Peyer's patch (tissue), 4 donors: Measurements from ENCODE around the gene UBAC1. TPM values are rescaled to one million over a fixed set of nuclear protein-coding genes. Genes with fewer than 3 reads are reported as not detected.
"Not testable (repeated sequence)": the region's sequence is repeated elsewhere in the genome, so short reads cannot be mapped to it uniquely, and the experiment has no call there.

Experiments
- DNase-seq, 3 donors: peaks; one replicate each; pipeline ENCODE4 v3.0.0-alpha.2; 2017 to 2019
- H3K27ac ChIP-seq, 4 donors: fragments of 200-600 bp; sonication (generic); one replicate each; pipeline ENCODE4 v1.5.1; 2016 to 2019
- H3K27me3 ChIP-seq, 2 donors: fragments of 200-600 bp; sonication (generic); one replicate each; pipeline ENCODE4 v1.5.1; 2019
- H3K36me3 ChIP-seq, 3 donors: fragments of 200-600 bp; sonication (generic); one replicate each; pipeline ENCODE4 v1.5.1; 2016 to 2019
- H3K4me1 ChIP-seq, 4 donors: fragments of 200-600 bp; sonication (generic); one replicate each; pipeline ENCODE4 v1.5.1; 2016 to 2019
- H3K4me3 ChIP-seq, 4 donors: fragments of 200-600 bp; sonication (generic); 1 replicate in 3 of 4; 2 replicates in 1 of 4; pipeline ENCODE4 v1.5.1; 2016 to 2019; ENCODE audit warnings: mild to moderate bottlenecking in 1 of 4
- H3K9me3 ChIP-seq, 4 donors: fragments of 200-600 bp; sonication (generic); one replicate each; pipeline ENCODE4 v1.5.1; 2016 to 2019; ENCODE audit warnings: mild to moderate bottlenecking in 1 of 4
- POLR2A ChIP-seq, 2 donors: fragments of 450-650 bp; IDR thresholded peaks; one replicate each; pipeline ENCODE4 v1.5.1; 2017; ENCODE audit warnings: antibody characterized with exemption in 2 of 2, mild to moderate bottlenecking in 2 of 2, moderate library complexity in 2 of 2
- total RNA-seq, 4 donors: library from RNA; depleted of rRNA; stranded (reverse); fragments of >200 nt; gene quantifications; one replicate each; pipeline ENCODE4 v1.1.0, GENCODE V29; 2016
- TF ChIP-seq, protein P1 (sequence below), 6 experiments: fragments of 450-650 bp in 4 of 6; fragments of 200-600 bp in 2 of 6; sonication (generic) in 1 of 6; IDR thresholded peaks; one replicate each; pipeline ENCODE4 v1.5.1; 2017 to 2019; ENCODE audit warnings: antibody characterized with exemption in 6 of 6, mild to moderate bottlenecking in 3 of 6, moderate library complexity in 1 of 6

The UBAC1 gene
- total RNA-seq, 4 donors from 2014 or later, result 23.1 to 64.3 (median 43.9) TPM

DNA sequence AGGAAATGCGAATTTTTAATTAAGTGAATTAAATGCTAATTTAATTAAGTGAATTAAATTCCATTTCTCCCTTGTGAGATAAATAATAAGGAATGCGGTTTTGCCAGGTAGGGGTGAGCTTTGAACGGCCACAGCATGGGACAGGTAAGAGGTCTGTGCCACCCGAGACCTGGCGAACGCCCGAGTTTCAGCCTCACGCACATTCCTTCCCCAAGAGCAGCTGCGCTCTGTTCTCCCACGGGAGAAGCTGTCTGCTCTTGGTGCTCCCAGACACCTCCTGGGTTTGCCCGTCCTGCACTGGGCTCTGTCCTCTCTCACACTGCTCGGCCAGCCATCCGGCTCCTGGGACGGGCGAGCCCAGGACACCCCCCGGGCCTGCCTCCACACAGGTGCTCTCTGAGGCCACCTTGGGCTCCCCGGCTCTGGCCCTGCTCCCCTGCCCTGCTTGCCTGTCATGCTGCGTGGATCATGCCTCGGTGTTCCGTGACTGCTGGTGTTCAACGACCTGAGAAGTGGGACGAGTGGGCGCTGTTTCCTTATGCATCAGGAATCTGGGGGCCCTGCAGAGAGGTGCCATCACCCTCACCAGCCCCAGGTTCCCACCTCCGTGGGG is 40.1 kb downstream of the UBAC1 start:
- no peaks in the 10 kb centered on the region for H3K4me1 ChIP-seq

DNA sequence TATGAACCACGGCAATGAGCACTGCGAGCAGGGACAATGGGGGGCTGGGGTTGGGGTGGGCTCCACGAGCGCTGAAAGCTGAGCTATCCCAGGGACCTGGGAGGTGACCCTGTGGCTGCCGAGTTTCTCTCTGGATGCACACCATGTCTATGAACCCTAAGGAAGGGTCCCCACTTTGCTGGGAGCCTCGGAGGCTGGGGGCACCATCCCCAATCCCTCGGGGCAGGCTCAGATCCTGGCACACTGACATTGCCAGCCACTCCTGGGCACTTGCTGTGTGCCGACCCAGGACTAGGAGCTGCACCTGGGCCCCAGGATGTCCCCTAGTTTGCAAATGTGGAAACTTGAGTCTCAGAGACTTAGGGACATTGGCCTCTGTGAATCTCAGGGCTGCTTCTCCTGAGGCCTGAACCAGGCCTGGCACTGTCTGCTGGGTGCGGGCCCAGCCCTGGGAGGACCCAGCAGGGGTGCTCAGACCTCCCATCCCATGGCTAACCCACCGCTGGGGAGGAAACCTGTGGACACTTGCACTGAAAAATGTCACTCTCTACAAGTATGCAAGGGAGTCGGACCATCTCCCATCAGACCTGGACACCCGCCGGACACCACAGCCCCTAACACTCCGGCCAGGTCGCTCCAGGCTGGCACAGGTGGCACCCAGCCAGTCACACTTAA is 40.8 kb downstream of the UBAC1 start:
- Histone ChIP-seq H3K36me3 (peaks cover 0 to 11% (median 0%) of the 10 kb centered on the region in 3 donors), H3K27ac (no peak overlapping the region), H3K9me3 (peaks cover 0 to 16% (median 2%) of the 10 kb centered on the region in 4 donors), H3K4me3 (no peak overlapping the region), H3K4me1 (no peaks in the 10 kb centered on the region), H3K27me3 (no peaks in the 10 kb centered on the region)
- TF ChIP-seq, protein P1, sequence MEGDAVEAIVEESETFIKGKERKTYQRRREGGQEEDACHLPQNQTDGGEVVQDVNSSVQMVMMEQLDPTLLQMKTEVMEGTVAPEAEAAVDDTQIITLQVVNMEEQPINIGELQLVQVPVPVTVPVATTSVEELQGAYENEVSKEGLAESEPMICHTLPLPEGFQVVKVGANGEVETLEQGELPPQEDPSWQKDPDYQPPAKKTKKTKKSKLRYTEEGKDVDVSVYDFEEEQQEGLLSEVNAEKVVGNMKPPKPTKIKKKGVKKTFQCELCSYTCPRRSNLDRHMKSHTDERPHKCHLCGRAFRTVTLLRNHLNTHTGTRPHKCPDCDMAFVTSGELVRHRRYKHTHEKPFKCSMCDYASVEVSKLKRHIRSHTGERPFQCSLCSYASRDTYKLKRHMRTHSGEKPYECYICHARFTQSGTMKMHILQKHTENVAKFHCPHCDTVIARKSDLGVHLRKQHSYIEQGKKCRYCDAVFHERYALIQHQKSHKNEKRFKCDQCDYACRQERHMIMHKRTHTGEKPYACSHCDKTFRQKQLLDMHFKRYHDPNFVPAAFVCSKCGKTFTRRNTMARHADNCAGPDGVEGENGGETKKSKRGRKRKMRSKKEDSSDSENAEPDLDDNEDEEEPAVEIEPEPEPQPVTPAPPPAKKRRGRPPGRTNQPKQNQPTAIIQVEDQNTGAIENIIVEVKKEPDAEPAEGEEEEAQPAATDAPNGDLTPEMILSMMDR (IDR thresholded peaks at IDR 0.05), result no peak
- no peak for TF ChIP-seq POLR2A (IDR thresholded peaks at IDR 0.05)
- no peak for DNase-seq

More for the DNA sequence above, 40.1 kb downstream of the UBAC1 start:
- Histone ChIP-seq H3K27ac (no peak overlapping the region), H3K27me3 (no peaks in the 10 kb centered on the region), H3K36me3 (peaks cover 0 to 4% (median 0%) of the 10 kb centered on the region in 3 donors), H3K4me3 (no peak overlapping the region), H3K9me3 (peaks cover 0 to 14% (median 2%) of the 10 kb centered on the region in 4 donors)
- no peak for DNase-seq
- no peak for TF ChIP-seq POLR2A (IDR thresholded peaks at IDR 0.05)
- TF ChIP-seq, protein P1 (IDR thresholded peaks at IDR 0.05), result no peak

DNA sequence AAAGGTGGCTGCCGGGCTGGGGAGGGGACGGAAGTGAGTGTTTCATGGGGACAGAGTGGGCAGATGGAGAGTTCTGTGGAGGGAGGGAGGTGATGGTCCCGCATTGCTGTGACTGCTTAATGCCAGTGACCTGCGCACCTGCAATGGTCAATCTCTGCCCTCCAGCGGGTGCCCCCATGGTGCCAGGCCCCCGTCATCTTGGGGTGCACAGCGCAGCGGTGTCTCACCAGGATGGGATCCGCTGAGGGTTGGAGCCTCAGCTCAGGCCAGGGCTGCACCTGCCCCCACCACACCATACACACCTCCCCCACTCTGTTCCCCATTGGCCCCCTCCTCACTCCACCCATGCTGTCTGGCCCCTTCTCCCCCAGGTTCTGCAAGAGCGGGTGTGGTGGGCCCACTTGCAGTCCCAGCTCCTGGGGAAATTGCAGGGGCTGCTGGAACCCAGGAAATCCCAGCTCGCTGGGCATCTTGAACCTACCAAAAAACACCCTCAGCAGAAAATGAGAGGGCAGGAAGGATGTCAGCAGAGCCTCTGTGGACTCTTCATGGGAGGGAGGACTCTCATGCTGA is 41.8 kb downstream of the UBAC1 start:
- no peak for DNase-seq
- Histone ChIP-seq H3K27me3 (no peaks in the 10 kb centered on the region), H3K27ac (no peak overlapping the region), H3K4me3 (no peak overlapping the region), H3K4me1 (no peaks in the 10 kb centered on the region), H3K36me3 (peaks cover 0 to 21% (median 0%) of the 10 kb centered on the region in 3 donors), H3K9me3 (peaks cover 0 to 26% (median 6%) of the 10 kb centered on the region in 4 donors)
- TF ChIP-seq POLR2A (IDR thresholded peaks at IDR 0.05), result no peak
- TF ChIP-seq, protein P1 (IDR thresholded peaks at IDR 0.05), result no peak

DNA sequence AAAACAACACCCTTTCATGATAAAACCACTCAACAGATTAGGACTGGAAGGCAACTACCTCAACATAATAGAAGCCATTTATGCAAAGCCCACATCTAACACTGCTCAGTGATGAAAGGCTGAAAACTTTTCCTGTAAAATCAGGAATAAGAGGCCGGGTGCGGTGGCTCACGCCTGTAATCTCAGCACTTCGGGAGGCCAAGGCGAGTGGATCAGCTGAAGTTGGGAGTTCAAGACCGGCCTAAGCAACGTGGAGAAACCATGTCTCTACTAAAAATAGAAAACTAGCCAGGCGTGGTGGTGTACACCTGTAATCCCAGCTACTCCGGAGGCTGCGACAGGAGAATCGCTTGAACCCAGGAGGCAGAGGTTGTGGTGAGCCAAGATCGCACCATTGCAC is 44.9 kb downstream of the UBAC1 start:
- H3K4me1 ChIP-seq, DNase-seq, H3K4me3 ChIP-seq, H3K27ac ChIP-seq, H3K27me3 ChIP-seq: not testable (repeated sequence)
- peaks cover 0 to 36% (median 7%) of the 10 kb centered on the region in 4 donors for H3K9me3 ChIP-seq
- H3K36me3 ChIP-seq, result peaks cover 0 to 50% (median 0%) of the 10 kb centered on the region in 3 donors

DNA sequence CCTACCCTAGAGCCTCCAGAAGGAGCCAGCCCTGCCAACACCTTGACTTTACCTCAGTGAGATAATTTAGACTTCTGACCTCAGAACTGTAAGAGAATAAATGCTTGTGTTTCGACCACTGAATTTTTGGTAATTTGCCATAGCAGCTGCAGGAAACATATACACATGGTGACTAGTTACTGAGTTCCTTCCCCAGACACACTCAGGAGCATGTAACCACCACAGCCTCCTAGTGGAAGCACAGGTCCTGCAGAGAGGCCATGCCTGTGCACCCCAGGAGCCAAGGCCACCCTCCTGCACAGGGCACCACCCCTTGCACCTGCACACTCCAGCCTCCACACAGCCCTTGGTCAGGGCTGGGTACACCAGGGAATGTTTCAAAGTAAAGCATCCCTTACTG is 46.3 kb downstream of the UBAC1 start:
- no peak for DNase-seq
- TF ChIP-seq, protein P1 (IDR thresholded peaks at IDR 0.05), result no peak
- no peak for TF ChIP-seq POLR2A (IDR thresholded peaks at IDR 0.05)
- H3K4me3 ChIP-seq, result no peak overlapping the region
- peaks cover 0 to 55% (median 0%) of the 10 kb centered on the region in 3 donors for H3K36me3 ChIP-seq
- no peak overlapping the region for H3K27ac ChIP-seq
- no peaks in the 10 kb centered on the region for H3K27me3 ChIP-seq
- no peaks in the 10 kb centered on the region for H3K4me1 ChIP-seq
- H3K9me3 ChIP-seq, result peaks cover 0 to 36% (median 7%) of the 10 kb centered on the region in 4 donors

DNA sequence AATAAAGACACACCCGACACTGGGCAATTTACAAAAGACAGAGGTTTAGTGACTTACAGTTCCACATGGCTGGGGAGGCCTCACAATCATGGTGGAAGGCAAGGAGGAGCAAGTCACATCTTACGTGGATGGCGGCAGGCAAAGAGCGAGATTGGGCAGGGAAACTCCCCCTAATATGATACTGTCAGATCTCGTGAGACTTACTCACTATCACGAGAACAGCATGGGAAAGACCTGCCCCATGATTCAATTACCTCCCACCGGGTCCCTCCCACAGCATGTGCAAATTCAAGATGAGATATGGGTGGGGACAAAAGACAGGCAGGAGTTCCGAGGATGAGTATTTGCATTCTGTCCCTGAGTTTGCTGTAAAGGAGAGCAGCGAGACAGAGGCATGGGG is 49.9 kb downstream of the UBAC1 start:
- not testable (repeated sequence) for DNase-seq, H3K4me3 ChIP-seq, H3K27me3 ChIP-seq, H3K27ac ChIP-seq
- Histone ChIP-seq H3K9me3 (peaks cover 0 to 22% (median 5%) of the 10 kb centered on the region in 4 donors), H3K36me3 (peaks cover 0 to 53% (median 0%) of the 10 kb centered on the region in 3 donors), H3K4me1 (peaks cover 0 to 19% (median 3%) of the 10 kb centered on the region in 4 donors)
